Osteocyte (in vitro differentiated cells): Measurements from ENCODE around the gene C3orf20. TPM values are rescaled to one million over a fixed set of nuclear protein-coding genes. Genes with fewer than 3 reads are reported as not detected.

ENCODE experiments used
- DNase-seq: peaks from one replicate; pipeline ENCODE4 v3.0.0; 2021; ENCODE audit warnings: mixed read lengths; ENCODE audit not compliant: unreplicated experiment; ENCODE audit errors: extremely low spot score
- H3K27ac Mint-ChIP-seq: one replicate; pipeline ENCODE4 v1.8.0; 2021; ENCODE audit warnings: mild to moderate bottlenecking, mixed read lengths; ENCODE audit not compliant: unreplicated experiment
- H3K27me3 Mint-ChIP-seq: one replicate; pipeline ENCODE4 v1.8.0; 2021; ENCODE audit warnings: mixed read lengths; ENCODE audit not compliant: unreplicated experiment
- H3K36me3 Mint-ChIP-seq: one replicate; pipeline ENCODE4 v1.8.0; 2021; ENCODE audit warnings: mixed read lengths; ENCODE audit not compliant: unreplicated experiment
- H3K4me1 Mint-ChIP-seq: one replicate; pipeline ENCODE4 v1.8.0; 2021; ENCODE audit warnings: mixed read lengths; ENCODE audit not compliant: unreplicated experiment
- H3K4me3 Mint-ChIP-seq: one replicate; pipeline ENCODE4 v1.8.0; 2021; ENCODE audit warnings: mild to moderate bottlenecking, moderate library complexity, mixed read lengths; ENCODE audit not compliant: unreplicated experiment
- H3K9me3 Mint-ChIP-seq: one replicate; pipeline ENCODE4 v1.8.0; 2021; ENCODE audit warnings: mixed read lengths; ENCODE audit not compliant: unreplicated experiment
- CTCF ChIP-seq: fragments of 200-600 bp; sonication (generic); IDR thresholded peaks from 2 replicates; pipeline ENCODE4 v1.5.0; 2021; ENCODE audit warnings: antibody characterized with exemption, mild to moderate bottlenecking, moderate library complexity
- total RNA-seq: library from RNA; stranded (reverse); gene quantifications from 2 replicates; pipeline ENCODE4 v1.2.1, GENCODE V29; 2021

Gene C3orf20
- total RNA-seq, 1 donor from 2014 or later, result not detected

- Mint-ChIP-seq H3K4me3 (no peak overlapping the region), H3K9me3 (peaks cover 9% of the 10 kb centered on the region), H3K36me3 (peaks cover 2% of the 10 kb centered on the region), H3K27ac (no peak overlapping the region), H3K4me1 (no peaks in the 10 kb centered on the region), H3K27me3 (no peaks in the 10 kb centered on the region)
- no peak for DNase-seq
- no peak for TF ChIP-seq CTCF
Measured at GRCh38 chr3:14676881-14677280, 1.9 kb downstream of the C3orf20 start.

GRCh38 chr3:14678015-14678503 is 3.1 kb downstream of the C3orf20 start:
- no peaks in the 10 kb centered on the region for H3K27me3 Mint-ChIP-seq
- H3K4me1 Mint-ChIP-seq, result no peaks in the 10 kb centered on the region
- H3K27ac Mint-ChIP-seq, result no peak overlapping the region

GRCh38 chr3:14680115-14680514 is 5.2 kb downstream of the C3orf20 start:
- no peaks in the 10 kb centered on the region for H3K4me1 Mint-ChIP-seq
- H3K36me3 Mint-ChIP-seq, result no peaks in the 10 kb centered on the region
- no peak overlapping the region for H3K27ac Mint-ChIP-seq
- H3K4me3 Mint-ChIP-seq, result no peak overlapping the region
- peaks cover 9% of the 10 kb centered on the region for H3K9me3 Mint-ChIP-seq
- H3K27me3 Mint-ChIP-seq, result peaks cover 3% of the 10 kb centered on the region
- DNase-seq, result no peak
- no peak for TF ChIP-seq CTCF

More at GRCh38 chr3:14678015-14678503, 3.1 kb downstream of the C3orf20 start:
- no peaks in the 10 kb centered on the region for H3K36me3 Mint-ChIP-seq
- no peak for TF ChIP-seq CTCF
- H3K4me3 Mint-ChIP-seq, result no peak overlapping the region
- DNase-seq, result no peak
- H3K9me3 Mint-ChIP-seq, result peaks cover 9% of the 10 kb centered on the region

GRCh38 chr3:14680716-14681115 is 5.8 kb downstream of the C3orf20 start:
- Mint-ChIP-seq H3K9me3 (peaks cover 9% of the 10 kb centered on the region), H3K27me3 (peaks cover 6% of the 10 kb centered on the region), H3K27ac (no peak overlapping the region), H3K4me1 (no peaks in the 10 kb centered on the region), H3K4me3 (no peak overlapping the region), H3K36me3 (no peaks in the 10 kb centered on the region)
- no peak for DNase-seq
- no peak for TF ChIP-seq CTCF

- TF ChIP-seq CTCF, result no peak
- no peaks in the 10 kb centered on the region for H3K4me1 Mint-ChIP-seq
- no peak overlapping the region for H3K27ac Mint-ChIP-seq
- DNase-seq, result no peak
- no peak overlapping the region for H3K4me3 Mint-ChIP-seq
- H3K27me3 Mint-ChIP-seq, result peaks cover 34% of the 10 kb centered on the region
- no peaks in the 10 kb centered on the region for H3K36me3 Mint-ChIP-seq
- peaks cover 9% of the 10 kb centered on the region for H3K9me3 Mint-ChIP-seq
Measured at GRCh38 chr3:14684447-14684846, 9.5 kb downstream of the C3orf20 start.
